ENCODE measurements around the gene MGAT5. TPM values are rescaled to one million over a fixed set of nuclear protein-coding genes. Genes with fewer than 3 reads are reported as not detected.

Gene MGAT5
- total RNA-seq, 1 donor from 2014 or later, result 98.7 TPM

DNA sequence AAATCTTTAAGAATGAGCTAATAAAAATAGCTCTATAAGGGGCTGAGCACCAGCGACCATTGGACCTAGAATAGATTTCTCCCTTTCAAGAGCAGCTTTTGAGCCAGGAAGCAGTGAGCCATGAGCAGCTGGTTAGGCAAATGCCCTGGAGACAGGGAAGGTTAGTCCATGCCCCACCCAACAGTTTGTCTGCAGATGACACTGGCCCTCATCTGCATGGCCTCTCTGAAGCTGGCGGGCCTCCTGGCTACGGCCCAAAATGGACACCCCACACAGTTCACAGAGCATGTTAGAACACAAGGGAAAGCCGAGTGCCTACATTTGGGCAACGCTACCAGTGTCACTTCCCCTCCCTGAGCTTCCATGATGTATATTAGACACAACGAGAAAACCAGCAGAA lies 201.1 kb downstream of the MGAT5 start:
- Histone ChIP-seq H3K9me3 (replicated peaks) (no peaks in the 10 kb centered on the region), H3K27ac (replicated peaks) (no peak overlapping the region), H3K4me3 (no peak overlapping the region), H3K4me1 (peaks cover 4% of the 10 kb centered on the region), H3K36me3 (peaks cover 4% of the 10 kb centered on the region), H3K27me3 (ENCODE audit: low read depth) (no peaks in the 10 kb centered on the region)
- intact Hi-C loops (cut with micrococcal nuclease), result no loop called here
- TF ChIP-seq, protein P1, sequence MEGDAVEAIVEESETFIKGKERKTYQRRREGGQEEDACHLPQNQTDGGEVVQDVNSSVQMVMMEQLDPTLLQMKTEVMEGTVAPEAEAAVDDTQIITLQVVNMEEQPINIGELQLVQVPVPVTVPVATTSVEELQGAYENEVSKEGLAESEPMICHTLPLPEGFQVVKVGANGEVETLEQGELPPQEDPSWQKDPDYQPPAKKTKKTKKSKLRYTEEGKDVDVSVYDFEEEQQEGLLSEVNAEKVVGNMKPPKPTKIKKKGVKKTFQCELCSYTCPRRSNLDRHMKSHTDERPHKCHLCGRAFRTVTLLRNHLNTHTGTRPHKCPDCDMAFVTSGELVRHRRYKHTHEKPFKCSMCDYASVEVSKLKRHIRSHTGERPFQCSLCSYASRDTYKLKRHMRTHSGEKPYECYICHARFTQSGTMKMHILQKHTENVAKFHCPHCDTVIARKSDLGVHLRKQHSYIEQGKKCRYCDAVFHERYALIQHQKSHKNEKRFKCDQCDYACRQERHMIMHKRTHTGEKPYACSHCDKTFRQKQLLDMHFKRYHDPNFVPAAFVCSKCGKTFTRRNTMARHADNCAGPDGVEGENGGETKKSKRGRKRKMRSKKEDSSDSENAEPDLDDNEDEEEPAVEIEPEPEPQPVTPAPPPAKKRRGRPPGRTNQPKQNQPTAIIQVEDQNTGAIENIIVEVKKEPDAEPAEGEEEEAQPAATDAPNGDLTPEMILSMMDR (IDR thresholded peaks at IDR 0.05; ENCODE audit: borderline replicate concordance), result no peak
- no peak for DNase-seq

DNA sequence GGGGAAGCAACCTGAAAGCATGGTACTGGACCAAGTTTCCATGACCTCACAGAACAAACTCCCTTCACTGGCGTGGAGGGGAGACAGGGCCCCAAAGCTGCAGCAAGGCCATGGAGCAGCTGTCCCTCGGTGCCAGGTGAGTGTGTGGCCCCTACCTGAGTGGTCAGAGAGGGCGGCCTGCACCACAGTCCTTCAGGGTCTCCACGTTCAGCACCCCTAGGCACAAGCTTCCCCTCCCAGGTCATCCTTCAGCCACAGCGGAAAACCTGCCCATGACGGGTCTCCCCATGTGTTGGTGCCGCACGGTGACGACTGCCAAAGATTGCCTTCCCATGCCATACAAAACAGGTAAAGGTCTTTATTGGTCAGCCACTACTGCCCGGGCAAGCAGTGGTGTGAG lies 201.6 kb downstream of the MGAT5 start:
- no peak overlapping the region for H3K27ac ChIP-seq (replicated peaks)
- H3K4me1 ChIP-seq, result peaks cover 4% of the 10 kb centered on the region
- TF ChIP-seq, protein P1 (IDR thresholded peaks at IDR 0.05; ENCODE audit: borderline replicate concordance), result no peak
- H3K27me3 ChIP-seq (ENCODE audit: low read depth), result no peaks in the 10 kb centered on the region
- H3K9me3 ChIP-seq (replicated peaks), result no peaks in the 10 kb centered on the region
- no peak overlapping the region for H3K4me3 ChIP-seq
- H3K36me3 ChIP-seq, result no peaks in the 10 kb centered on the region
- DNase-seq, result no peak
- intact Hi-C loops (cut with micrococcal nuclease), result no loop called here

DNA sequence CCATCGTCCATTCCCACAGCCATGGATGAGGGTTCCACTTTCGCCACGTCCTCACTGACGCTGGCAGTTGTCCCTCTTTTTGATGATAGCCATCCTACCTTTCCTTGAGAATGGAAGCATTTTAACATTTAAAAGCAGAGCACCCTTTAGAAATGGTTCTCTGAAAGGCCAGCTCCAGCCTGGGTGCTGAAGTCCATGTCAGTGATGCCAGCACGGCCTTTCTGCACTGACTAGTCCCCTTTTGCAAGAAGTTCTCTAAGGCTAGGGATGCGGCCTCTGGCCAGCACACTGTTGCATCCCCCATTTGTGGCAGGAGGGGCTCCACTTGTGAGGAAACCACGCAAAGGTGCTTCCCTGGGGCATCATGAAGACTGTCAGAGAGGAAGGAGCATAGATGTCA lies 203.5 kb downstream of the MGAT5 start:
- Histone ChIP-seq H3K27me3 (ENCODE audit: low read depth) (no peaks in the 10 kb centered on the region), H3K36me3 (no peaks in the 10 kb centered on the region), H3K27ac (replicated peaks) (no peak overlapping the region), H3K4me1 (peaks cover 4% of the 10 kb centered on the region), H3K4me3 (no peak overlapping the region), H3K9me3 (replicated peaks) (no peaks in the 10 kb centered on the region)
- intact Hi-C loops (cut with micrococcal nuclease), result no loop called here
- TF ChIP-seq, protein P1 (IDR thresholded peaks at IDR 0.05; ENCODE audit: borderline replicate concordance), result no peak
- no peak for DNase-seq

DNA sequence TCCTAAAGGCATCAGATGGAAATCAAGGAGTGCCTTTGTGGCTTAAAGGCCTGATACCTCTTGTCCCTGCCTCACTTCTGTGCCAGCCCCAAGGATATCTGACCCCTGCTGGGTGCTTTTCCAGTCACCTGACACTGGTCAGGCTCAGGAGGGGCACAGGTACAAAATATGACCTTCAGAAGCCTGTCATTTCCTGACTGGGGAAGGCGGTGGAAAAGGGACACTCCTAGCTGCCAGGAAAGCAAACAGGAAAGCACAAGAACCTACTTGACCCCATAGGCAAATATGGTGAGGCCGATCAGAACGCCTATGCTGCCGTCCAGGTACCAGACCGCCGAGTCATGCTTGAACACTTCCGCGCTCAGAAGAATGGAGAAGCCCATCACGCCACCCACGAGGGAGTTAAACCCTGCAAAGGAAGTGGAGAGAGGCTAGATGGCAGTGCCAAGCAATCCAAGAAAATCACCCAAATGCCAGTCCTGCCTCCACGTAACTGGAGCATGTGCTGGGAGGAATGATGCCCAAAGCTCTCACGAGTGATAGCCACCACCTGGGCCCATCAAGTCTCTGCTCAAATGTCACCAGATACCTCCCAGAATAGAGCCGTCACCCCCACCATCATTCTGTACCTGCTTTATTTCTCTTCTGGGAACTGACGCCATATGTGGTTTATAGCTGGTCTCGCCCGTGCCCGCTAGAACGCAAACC lies 204.0 kb downstream of the MGAT5 start:
- no peaks in the 10 kb centered on the region for H3K36me3 ChIP-seq
- H3K4me1 ChIP-seq, result peaks cover 4% of the 10 kb centered on the region
- no peak overlapping the region for H3K27ac ChIP-seq (replicated peaks)
- no peak for DNase-seq
- H3K27me3 ChIP-seq (ENCODE audit: low read depth), result no peaks in the 10 kb centered on the region
- H3K4me3 ChIP-seq, result no peak overlapping the region
- TF ChIP-seq, protein P1 (IDR thresholded peaks at IDR 0.05; ENCODE audit: borderline replicate concordance), result no peak
- intact Hi-C loops (cut with micrococcal nuclease), result no loop called here
- H3K9me3 ChIP-seq (replicated peaks), result no peaks in the 10 kb centered on the region

DNA sequence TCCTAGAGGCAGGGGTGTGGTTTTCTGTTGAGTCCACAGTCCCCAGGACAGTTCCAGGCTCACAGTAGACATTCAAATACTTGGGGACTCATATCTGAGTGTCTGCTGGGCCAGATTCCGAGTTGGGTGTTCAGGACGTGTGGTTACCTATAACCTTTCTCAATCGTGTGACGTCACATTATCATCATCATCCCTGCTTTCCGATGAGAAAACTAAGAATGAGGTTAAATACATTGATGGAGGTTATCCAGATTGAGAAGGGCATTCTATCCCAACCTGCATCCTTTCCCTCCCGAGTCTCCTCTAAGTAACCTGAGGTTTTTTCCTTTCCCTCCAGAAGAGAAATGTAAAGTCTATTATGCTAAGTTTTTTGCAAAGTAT lies 204.6 kb downstream of the MGAT5 start:
- H3K4me1 ChIP-seq, result peaks cover 4% of the 10 kb centered on the region
- no peaks in the 10 kb centered on the region for H3K36me3 ChIP-seq
- no peak overlapping the region for H3K27ac ChIP-seq (replicated peaks)
- no peak overlapping the region for H3K4me3 ChIP-seq
- TF ChIP-seq, protein P1 (IDR thresholded peaks at IDR 0.05; ENCODE audit: borderline replicate concordance), result no peak
- no peaks in the 10 kb centered on the region for H3K27me3 ChIP-seq (ENCODE audit: low read depth)
- DNase-seq, result no peak
- intact Hi-C loops (cut with micrococcal nuclease), result no loop called here
- no peaks in the 10 kb centered on the region for H3K9me3 ChIP-seq (replicated peaks)

All from left ventricle myocardium inferior (tissue), 1 donor.